Measurements from ENCODE around the gene KLKB1. TPM values are rescaled to one million over a fixed set of nuclear protein-coding genes. Genes with fewer than 3 reads are reported as not detected.

The KLKB1 gene
- total and polyA plus RNA-seq, 4 donors: 0.23 to 0.94 (median 0.49) TPM

- TF ChIP-seq CTCF (IDR thresholded peaks at IDR 0.05; ENCODE audit: control extremely low read depth, extremely low read depth): no peak
- Histone ChIP-seq H3K36me3 (ENCODE audit: control insufficient read depth in 4 of 4, insufficient read depth in 4 of 4, low read length in 4 of 4) (no peaks in the 10 kb centered on the region), H3K4me1 (ENCODE audit: control insufficient read depth in 5 of 5, insufficient read depth in 5 of 5, low read length in 5 of 5) (peaks cover 0 to 13% (median 0%) of the 10 kb centered on the region in 5 donors), H3K9me3 (ENCODE audit: control insufficient read depth in 4 of 4, insufficient read depth in 3 of 4, low read length in 3 of 4) (peaks cover 0 to 6% (median 3%) of the 10 kb centered on the region in 4 donors), H3K4me3 (no peak overlapping the region), H3K27me3 (ENCODE audit: control insufficient read depth in 3 of 3, insufficient read depth in 3 of 3, low read length in 2 of 3) (no peaks in the 10 kb centered on the region), H3K9ac (ENCODE audit: insufficient read depth in 1 of 2, low read length in 2 of 2) (no peak overlapping the region), H3K27ac (ENCODE audit: low read depth in 1 of 2, low read length in 1 of 2) (no peak overlapping the region)
- no peak for ATAC-seq (ENCODE audit: insufficient read depth, low FRiP score)
- DNase-seq: no peak
Observed at GRCh38 chr4:186225848-186226247, 1.5 kb upstream of the KLKB1 start.

GRCh38 chr4:186226521-186227189 lies 652 bp upstream of the KLKB1 start:
- Histone ChIP-seq H3K27ac (ENCODE audit: low read depth in 1 of 2, low read length in 1 of 2) (no peak overlapping the region), H3K9me3 (ENCODE audit: control insufficient read depth in 4 of 4, insufficient read depth in 3 of 4, low read length in 3 of 4) (peaks cover 0 to 6% (median 3%) of the 10 kb centered on the region in 4 donors), H3K4me1 (ENCODE audit: control insufficient read depth in 5 of 5, insufficient read depth in 5 of 5, low read length in 5 of 5) (peaks cover 0 to 13% (median 0%) of the 10 kb centered on the region in 5 donors), H3K9ac (ENCODE audit: insufficient read depth in 1 of 2, low read length in 2 of 2) (no peak overlapping the region), H3K27me3 (ENCODE audit: control insufficient read depth in 3 of 3, insufficient read depth in 3 of 3, low read length in 2 of 3) (no peaks in the 10 kb centered on the region), H3K36me3 (ENCODE audit: control insufficient read depth in 4 of 4, insufficient read depth in 4 of 4, low read length in 4 of 4) (no peaks in the 10 kb centered on the region), H3K4me3 (no peak overlapping the region)
- DNase-seq: no peak
- TF ChIP-seq CTCF (IDR thresholded peaks at IDR 0.05; ENCODE audit: control extremely low read depth, extremely low read depth): no peak
- no peak for ATAC-seq (ENCODE audit: insufficient read depth, low FRiP score)
- WGBS, 2 donors: 90 to 93% methylated on average over 3 of the region's 3 CpGs

GRCh38 chr4:186227744-186228513 lies 622 bp downstream of the KLKB1 start:
- ATAC-seq (ENCODE audit: insufficient read depth, low FRiP score) (no peak), DNase-seq (no peak)
- H3K9me3 ChIP-seq (ENCODE audit: control insufficient read depth in 4 of 4, insufficient read depth in 3 of 4, low read length in 3 of 4): peaks cover 0 to 6% (median 3%) of the 10 kb centered on the region in 4 donors
- no peak for TF ChIP-seq CTCF (IDR thresholded peaks at IDR 0.05; ENCODE audit: control extremely low read depth, extremely low read depth)
- no peak overlapping the region for H3K27ac ChIP-seq (ENCODE audit: low read depth in 1 of 2, low read length in 1 of 2)
- no peak overlapping the region for H3K9ac ChIP-seq (ENCODE audit: insufficient read depth in 1 of 2, low read length in 2 of 2)
- H3K4me3 ChIP-seq: no peak overlapping the region
- no peaks in the 10 kb centered on the region for H3K27me3 ChIP-seq (ENCODE audit: control insufficient read depth in 3 of 3, insufficient read depth in 3 of 3, low read length in 2 of 3)
- peaks cover 0 to 13% (median 0%) of the 10 kb centered on the region in 5 donors for H3K4me1 ChIP-seq (ENCODE audit: control insufficient read depth in 5 of 5, insufficient read depth in 5 of 5, low read length in 5 of 5)
- H3K36me3 ChIP-seq (ENCODE audit: control insufficient read depth in 4 of 4, insufficient read depth in 4 of 4, low read length in 4 of 4): no peaks in the 10 kb centered on the region
- 50 to 54% methylated on average over 2 of the region's 2 CpGs for WGBS, 2 donors
